Measurements from ENCODE around the gene ADPGK.
A peak's percentile ranks its signal among the peaks of the same experiment; 100 is the strongest.

Gene ADPGK

GRCh38 chr15:72797834-72798233, 14.3 kb upstream of the ADPGK start:
- DNase-seq: no peak
- ChIA-PET CTCF (no interaction called here), POLR2A (no interaction called here)
- H3K27me3 ChIP-seq (replicated peaks in 2 of 5; ENCODE audit: control insufficient read depth in 4 of 5, insufficient read depth in 5 of 5, low read length in 4 of 5): peaks cover 22 to 86% (median 46%) of the 10 kb centered on the region in 5 experiments
- no peaks in the 10 kb centered on the region for H3K9me3 ChIP-seq (ENCODE audit: control extremely low read depth in 1 of 5, control insufficient read depth in 4 of 5, insufficient read depth in 2 of 5, low read depth in 1 of 5, low read length in 4 of 5)
- 35% methylated on average over 3 of the region's 6 CpGs for WGBS (ENCODE audit: insufficient coverage)
- no peaks in the 10 kb centered on the region for H3K36me3 ChIP-seq (ENCODE audit: control insufficient read depth in 4 of 4, insufficient read depth in 4 of 4, low read length in 3 of 4)
- no peak overlapping the region for H3K4me3 ChIP-seq (ENCODE audit: control insufficient read depth in 1 of 7, extremely low read depth in 1 of 7, insufficient read depth in 4 of 7, low read depth in 2 of 7, low read length in 6 of 7)
- H3K4me1 ChIP-seq (ENCODE audit: control extremely low read depth in 1 of 4, control insufficient read depth in 4 of 4, insufficient read depth in 4 of 4, low read length in 3 of 4): peaks cover 0 to 11% (median 11%) of the 10 kb centered on the region in 4 experiments
- H3K27ac ChIP-seq (ENCODE audit: insufficient read depth in 1 of 2, low read depth in 1 of 2, low read length in 2 of 2, poor library complexity in 1 of 2, severe bottlenecking in 2 of 2): no peak overlapping the region

GRCh38 chr15:72797338-72797689, 13.8 kb upstream of the ADPGK start:
- ChIA-PET CTCF (no interaction called here), POLR2A (no interaction called here)
- H3K36me3 ChIP-seq (ENCODE audit: control insufficient read depth in 4 of 4, insufficient read depth in 4 of 4, low read length in 3 of 4): no peaks in the 10 kb centered on the region
- 0% methylated on average over 2 of the region's 12 CpGs for WGBS (ENCODE audit: insufficient coverage)
- H3K4me1 ChIP-seq (ENCODE audit: control extremely low read depth in 1 of 4, control insufficient read depth in 4 of 4, insufficient read depth in 4 of 4, low read length in 3 of 4): peaks cover 0 to 11% (median 11%) of the 10 kb centered on the region in 4 experiments
- DNase-seq: no peak
- H3K27me3 ChIP-seq (replicated peaks in 2 of 5; ENCODE audit: control insufficient read depth in 4 of 5, insufficient read depth in 5 of 5, low read length in 4 of 5): peaks cover 22 to 81% (median 46%) of the 10 kb centered on the region in 5 experiments
- H3K27ac ChIP-seq (ENCODE audit: insufficient read depth in 1 of 2, low read depth in 1 of 2, low read length in 2 of 2, poor library complexity in 1 of 2, severe bottlenecking in 2 of 2): no peak overlapping the region
- H3K9me3 ChIP-seq (ENCODE audit: control extremely low read depth in 1 of 5, control insufficient read depth in 4 of 5, insufficient read depth in 2 of 5, low read depth in 1 of 5, low read length in 4 of 5): no peaks in the 10 kb centered on the region
- H3K4me3 ChIP-seq (ENCODE audit: control insufficient read depth in 1 of 7, extremely low read depth in 1 of 7, insufficient read depth in 4 of 7, low read depth in 2 of 7, low read length in 6 of 7): peak overlapping the region in 4 of 7 experiments; percentile 51 to 64 (median 59)

- Histone ChIP-seq H3K27me3 (replicated peaks in 2 of 5; ENCODE audit: control insufficient read depth in 4 of 5, insufficient read depth in 5 of 5, low read length in 4 of 5) (peaks cover 19 to 76% (median 40%) of the 10 kb centered on the region in 5 experiments), H3K4me1 (ENCODE audit: control extremely low read depth in 1 of 4, control insufficient read depth in 4 of 4, insufficient read depth in 4 of 4, low read length in 3 of 4) (peaks cover 0 to 11% (median 11%) of the 10 kb centered on the region in 4 experiments), H3K27ac (ENCODE audit: insufficient read depth in 1 of 2, low read depth in 1 of 2, low read length in 2 of 2, poor library complexity in 1 of 2, severe bottlenecking in 2 of 2) (no peak overlapping the region), H3K36me3 (ENCODE audit: control insufficient read depth in 4 of 4, insufficient read depth in 4 of 4, low read length in 3 of 4) (no peaks in the 10 kb centered on the region), H3K9me3 (ENCODE audit: control extremely low read depth in 1 of 5, control insufficient read depth in 4 of 5, insufficient read depth in 2 of 5, low read depth in 1 of 5, low read length in 4 of 5) (no peaks in the 10 kb centered on the region), H3K4me3 (ENCODE audit: control insufficient read depth in 1 of 7, extremely low read depth in 1 of 7, insufficient read depth in 4 of 7, low read depth in 2 of 7, low read length in 6 of 7) (peak overlapping the region; percentile 3 to 64 (median 51))
- 11% methylated on average over 54 of the region's 72 CpGs for WGBS (ENCODE audit: insufficient coverage)
- POLR2A ChIA-PET: no interaction called here
- peak in 2 of 3 donors; percentile 21 to 23 for DNase-seq
- CTCF ChIA-PET: no interaction called here
Observed at GRCh38 chr15:72796515-72797337, 13.2 kb upstream of the ADPGK start.

- H3K27me3 ChIP-seq (replicated peaks in 2 of 5; ENCODE audit: control insufficient read depth in 4 of 5, insufficient read depth in 5 of 5, low read length in 4 of 5): peaks cover 17 to 71% (median 40%) of the 10 kb centered on the region in 5 experiments
- H3K9me3 ChIP-seq (ENCODE audit: control extremely low read depth in 1 of 5, control insufficient read depth in 4 of 5, insufficient read depth in 2 of 5, low read depth in 1 of 5, low read length in 4 of 5): peaks cover 0 to 4% (median 0%) of the 10 kb centered on the region in 5 experiments
- H3K4me3 ChIP-seq (ENCODE audit: control insufficient read depth in 1 of 7, extremely low read depth in 1 of 7, insufficient read depth in 4 of 7, low read depth in 2 of 7, low read length in 6 of 7): peak overlapping the region in 2 of 7 experiments; percentile 51 to 54
- DNase-seq: peak in 1 of 3 donors; percentile 13
- 59% methylated on average over 5 of the region's 7 CpGs for WGBS (ENCODE audit: insufficient coverage)
- no peak overlapping the region for H3K27ac ChIP-seq (ENCODE audit: insufficient read depth in 1 of 2, low read depth in 1 of 2, low read length in 2 of 2, poor library complexity in 1 of 2, severe bottlenecking in 2 of 2)
- ChIA-PET CTCF (interaction anchor here (0.5 kb wide), 1 partner anchor 1893 kb away, joined by 3 read pairs; no protein-coding TSS in a partner anchor), POLR2A (no interaction called here)
- H3K36me3 ChIP-seq (ENCODE audit: control insufficient read depth in 4 of 4, insufficient read depth in 4 of 4, low read length in 3 of 4): no peaks in the 10 kb centered on the region
- peaks cover 0 to 11% (median 11%) of the 10 kb centered on the region in 4 experiments for H3K4me1 ChIP-seq (ENCODE audit: control extremely low read depth in 1 of 4, control insufficient read depth in 4 of 4, insufficient read depth in 4 of 4, low read length in 3 of 4)
Observed at GRCh38 chr15:72796210-72796514, 12.6 kb upstream of the ADPGK start.

- no peak for DNase-seq
- ChIA-PET POLR2A (no interaction called here), CTCF (interaction anchor here (1.0 to 1.2 kb wide), 4 partner anchors 10 to 288 kb away, joined by 3 to 4 read pairs (median 4); no protein-coding TSS in a partner anchor)
- Histone ChIP-seq H3K36me3 (ENCODE audit: control insufficient read depth in 4 of 4, insufficient read depth in 4 of 4, low read length in 3 of 4) (no peaks in the 10 kb centered on the region), H3K27me3 (replicated peaks in 2 of 5; ENCODE audit: control insufficient read depth in 4 of 5, insufficient read depth in 5 of 5, low read length in 4 of 5) (peaks cover 5 to 52% (median 33%) of the 10 kb centered on the region in 5 experiments), H3K9me3 (ENCODE audit: control extremely low read depth in 1 of 5, control insufficient read depth in 4 of 5, insufficient read depth in 2 of 5, low read depth in 1 of 5, low read length in 4 of 5) (peaks cover 0 to 4% (median 0%) of the 10 kb centered on the region in 5 experiments), H3K4me3 (ENCODE audit: control insufficient read depth in 1 of 7, extremely low read depth in 1 of 7, insufficient read depth in 4 of 7, low read depth in 2 of 7, low read length in 6 of 7) (no peak overlapping the region), H3K4me1 (ENCODE audit: control extremely low read depth in 1 of 4, control insufficient read depth in 4 of 4, insufficient read depth in 4 of 4, low read length in 3 of 4) (peaks cover 0 to 11% (median 11%) of the 10 kb centered on the region in 4 experiments), H3K27ac (ENCODE audit: insufficient read depth in 1 of 2, low read depth in 1 of 2, low read length in 2 of 2, poor library complexity in 1 of 2, severe bottlenecking in 2 of 2) (no peak overlapping the region)
- 74% methylated on average over 6 of the region's 7 CpGs for WGBS (ENCODE audit: insufficient coverage)
Observed at GRCh38 chr15:72793766-72794660, 10.5 kb upstream of the ADPGK start.

GRCh38 chr15:72792431-72792830, 8.9 kb upstream of the ADPGK start:
- 82% methylated on average over 1 of the region's 2 CpGs for WGBS (ENCODE audit: insufficient coverage)
- Histone ChIP-seq H3K27me3 (replicated peaks in 2 of 5; ENCODE audit: control insufficient read depth in 4 of 5, insufficient read depth in 5 of 5, low read length in 4 of 5) (peaks cover 2 to 44% (median 31%) of the 10 kb centered on the region in 5 experiments), H3K27ac (ENCODE audit: insufficient read depth in 1 of 2, low read depth in 1 of 2, low read length in 2 of 2, poor library complexity in 1 of 2, severe bottlenecking in 2 of 2) (no peak overlapping the region), H3K36me3 (ENCODE audit: control insufficient read depth in 4 of 4, insufficient read depth in 4 of 4, low read length in 3 of 4) (no peaks in the 10 kb centered on the region), H3K9me3 (ENCODE audit: control extremely low read depth in 1 of 5, control insufficient read depth in 4 of 5, insufficient read depth in 2 of 5, low read depth in 1 of 5, low read length in 4 of 5) (peaks cover 0 to 4% (median 0%) of the 10 kb centered on the region in 5 experiments), H3K4me3 (ENCODE audit: control insufficient read depth in 1 of 7, extremely low read depth in 1 of 7, insufficient read depth in 4 of 7, low read depth in 2 of 7, low read length in 6 of 7) (no peak overlapping the region), H3K4me1 (ENCODE audit: control extremely low read depth in 1 of 4, control insufficient read depth in 4 of 4, insufficient read depth in 4 of 4, low read length in 3 of 4) (peaks cover 0 to 11% (median 11%) of the 10 kb centered on the region in 4 experiments)
- DNase-seq: no peak
- POLR2A ChIA-PET: interaction anchor here (0.7 kb wide), 1 partner anchor 10 kb away, joined by 3 read pairs; no protein-coding TSS in a partner anchor
- CTCF ChIA-PET: no interaction called here
